ENCODE data around the gene SESTD1.
"Not testable (repeated sequence)": the region's sequence is repeated elsewhere in the genome, so short reads cannot be mapped to it uniquely, and the experiment has no call there.

SESTD1 gene

DNA sequence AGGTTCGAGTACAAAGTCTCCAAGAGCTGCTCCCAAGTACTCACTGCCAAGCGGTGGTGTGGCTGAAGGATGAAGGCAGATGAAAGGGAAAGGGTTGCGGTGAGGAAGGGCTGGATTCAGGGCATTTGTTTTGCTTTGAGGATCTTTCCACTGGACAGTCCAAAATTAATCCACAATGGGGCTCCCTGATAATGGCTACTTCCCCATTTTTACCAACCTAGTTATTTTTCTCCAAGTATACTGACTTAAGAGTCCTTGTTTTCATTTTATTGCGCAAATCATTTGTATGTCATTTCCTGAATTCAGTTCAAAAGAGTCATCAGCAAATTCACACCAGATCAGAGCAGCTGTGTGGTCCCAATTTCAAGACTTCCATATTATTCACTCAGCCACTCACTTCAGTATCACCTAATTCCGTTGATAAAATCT is 464 bp upstream of the SESTD1 start:
- no peak for DNase-seq (ENCODE audit: low read depth)

DNA sequence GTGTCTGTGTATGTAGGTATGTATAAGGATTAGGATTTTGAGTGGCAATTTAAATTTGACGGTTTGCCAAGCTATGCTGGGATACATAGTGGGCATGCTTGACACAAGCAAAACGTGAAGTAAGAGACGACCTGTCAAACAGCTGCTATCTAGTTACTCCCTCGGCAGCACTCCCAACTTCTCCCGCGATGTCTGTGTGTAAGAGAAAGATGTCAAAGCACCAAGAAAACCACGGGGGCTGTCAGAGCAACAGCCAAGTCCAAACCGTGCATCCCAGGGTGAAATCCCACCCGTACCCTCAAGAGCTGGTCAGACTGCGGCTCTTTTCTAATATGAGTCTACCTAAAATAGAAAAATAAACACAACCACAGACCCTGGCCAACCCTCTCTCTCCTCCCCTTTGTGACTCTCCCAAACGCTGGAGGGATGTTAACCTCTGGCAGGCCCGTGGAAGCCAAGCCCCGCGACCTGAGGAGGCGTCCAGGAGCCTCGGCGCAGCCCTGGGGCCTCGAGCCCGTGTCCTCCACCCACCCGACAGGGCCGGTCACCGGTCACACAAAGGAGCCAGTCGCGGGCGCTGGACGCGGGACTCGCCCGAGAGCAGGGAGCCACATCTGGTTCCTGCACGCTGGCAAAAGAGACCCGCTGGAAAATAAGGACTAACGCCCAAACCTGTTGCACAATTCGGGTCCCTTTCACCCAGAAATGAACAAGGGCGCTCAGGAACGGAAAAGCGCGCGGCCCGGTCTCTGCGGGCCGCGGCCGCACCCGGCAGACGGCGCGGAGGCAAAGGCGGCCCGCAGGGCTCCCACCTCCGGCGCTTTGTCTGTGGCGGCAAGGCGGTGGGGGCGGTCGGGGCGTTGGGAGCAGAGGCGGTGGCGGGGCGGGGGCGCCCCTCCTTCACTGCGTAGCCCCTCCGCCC is 925 bp downstream of the SESTD1 start:
- no peak for DNase-seq (ENCODE audit: low read depth)

- DNase-seq (ENCODE audit: low read depth), result no peak
Measured at GRCh38 chr2:179263015-179263414, 1.6 kb downstream of the SESTD1 start.

- DNase-seq (ENCODE audit: low read depth), result no peak
Measured at GRCh38 chr2:179262077-179262660, 2.5 kb downstream of the SESTD1 start.

- DNase-seq (ENCODE audit: low read depth), result no peak
Measured at GRCh38 chr2:179261151-179261825, 3.3 kb downstream of the SESTD1 start.

DNA sequence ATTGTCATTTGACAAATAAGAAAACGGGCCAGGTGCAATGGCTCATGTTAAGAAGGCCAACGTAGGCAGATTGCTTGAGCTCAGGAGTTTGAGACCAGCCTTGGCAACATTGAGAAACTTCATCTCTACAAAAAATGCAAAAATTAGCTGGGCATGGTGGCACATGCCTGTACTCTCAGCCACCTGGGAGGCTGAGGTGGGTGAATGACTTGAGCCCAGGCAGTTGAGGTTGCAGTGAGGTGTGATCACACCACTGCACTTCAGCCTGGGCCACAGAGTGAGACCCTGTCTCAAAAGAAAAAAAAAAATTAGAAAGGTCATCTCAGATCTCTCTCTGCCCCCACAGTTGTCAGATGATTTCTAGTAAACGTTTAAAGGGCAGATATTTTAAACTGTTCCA is 4.4 kb downstream of the SESTD1 start:
- DNase-seq (ENCODE audit: low read depth), result no peak

DNA sequence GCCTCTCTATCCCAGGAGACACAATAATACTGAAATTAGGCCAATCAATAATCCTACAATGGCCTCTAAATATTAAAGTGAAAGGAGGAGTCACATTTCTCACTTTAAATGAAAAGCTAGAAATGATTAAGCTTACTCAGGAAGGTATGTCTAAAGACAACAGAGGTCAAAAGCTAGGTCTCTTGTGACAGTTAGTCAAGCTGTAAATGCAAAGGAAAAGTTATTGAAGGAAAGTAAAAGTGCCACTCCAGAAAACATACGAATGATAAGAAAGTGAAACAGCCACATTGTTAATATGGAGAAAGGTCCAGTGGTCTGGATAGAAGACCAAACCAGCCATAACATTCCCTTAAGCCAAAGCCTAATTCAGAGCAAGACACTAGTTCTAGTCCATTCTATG is 9.5 kb downstream of the SESTD1 start:
- DNase-seq (ENCODE audit: low read depth), result no peak

- DNase-seq (ENCODE audit: low read depth), result no peak
Measured at GRCh38 chr2:179253226-179253625, 11.4 kb downstream of the SESTD1 start.

- no peak for DNase-seq (ENCODE audit: low read depth)
Measured at GRCh38 chr2:179252423-179252822, 12.2 kb downstream of the SESTD1 start.

DNA sequence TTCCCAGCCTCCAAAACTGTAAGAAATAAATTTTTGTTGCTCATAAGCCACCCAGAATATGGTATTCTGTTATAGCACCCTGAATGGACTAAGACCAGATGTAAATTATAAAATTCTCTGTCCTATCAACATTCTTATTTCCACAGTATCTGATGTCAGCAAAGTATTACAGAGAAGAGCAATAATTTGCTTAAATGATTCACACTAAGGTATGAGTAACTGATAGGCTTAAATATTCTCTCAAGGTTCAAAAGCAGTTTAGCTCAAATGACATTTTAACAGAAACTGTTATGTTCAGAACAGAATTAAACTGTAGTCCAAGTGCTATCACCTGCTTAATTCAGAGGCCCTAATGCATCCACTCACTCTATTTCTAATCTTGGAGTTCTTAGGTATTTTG is 12.8 kb downstream of the SESTD1 start:
- no peak for DNase-seq (ENCODE audit: low read depth)

- DNase-seq (ENCODE audit: low read depth), result no peak
Measured at GRCh38 chr2:179250848-179251504, 13.7 kb downstream of the SESTD1 start.

DNA sequence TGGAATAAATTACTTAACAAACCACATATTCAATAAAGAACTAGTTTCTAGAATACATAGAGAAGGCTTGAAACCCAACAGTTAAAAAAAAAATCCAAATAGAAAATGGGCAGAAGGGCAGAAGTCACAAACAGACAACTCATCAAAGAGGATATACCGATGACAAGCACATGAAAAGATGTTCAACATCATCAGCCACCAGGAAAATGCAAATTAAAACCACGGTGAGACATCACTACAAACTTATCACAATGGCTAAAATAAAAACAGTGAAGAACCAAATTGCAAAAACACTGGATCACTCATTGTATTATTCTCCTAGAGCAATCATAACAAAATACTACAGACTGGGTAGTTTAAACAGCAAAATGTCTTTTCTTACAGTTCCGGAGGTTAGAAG is 14.5 kb downstream of the SESTD1 start:
- no peak for DNase-seq (ENCODE audit: low read depth)

- DNase-seq (ENCODE audit: low read depth), result no peak
Measured at GRCh38 chr2:179248024-179248348, 16.6 kb downstream of the SESTD1 start.

GRCh38 chr2:179247318-179248023 is 17.2 kb downstream of the SESTD1 start:
- DNase-seq (ENCODE audit: low read depth), result no peak

DNA sequence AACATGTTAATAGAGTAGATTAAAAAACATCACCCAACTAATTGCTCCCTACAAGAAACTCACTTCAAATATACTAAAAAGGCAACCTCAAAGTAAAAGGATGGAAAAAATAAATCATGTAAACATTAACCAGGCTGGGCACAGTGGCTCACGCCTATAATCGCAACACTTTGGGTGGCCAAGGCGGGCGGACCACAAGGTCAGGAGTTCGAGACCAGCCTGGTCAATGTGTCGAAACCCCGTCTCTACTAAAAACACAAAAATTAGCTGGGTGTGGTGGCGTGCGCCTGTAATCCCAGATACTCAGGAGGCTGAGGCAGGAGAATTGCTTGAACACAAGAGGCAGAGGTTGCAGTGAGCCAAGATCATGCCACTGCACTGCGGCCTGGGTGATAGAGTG is 18.8 kb downstream of the SESTD1 start:
- DNase-seq (ENCODE audit: low read depth), result not testable (repeated sequence)

- DNase-seq (ENCODE audit: low read depth), result no peak
Measured at GRCh38 chr2:179243046-179243445, 21.6 kb downstream of the SESTD1 start.

GRCh38 chr2:179240481-179241451 is 23.9 kb downstream of the SESTD1 start:
- DNase-seq (ENCODE audit: low read depth), result no peak

GRCh38 chr2:179239838-179240237 is 24.8 kb downstream of the SESTD1 start:
- no peak for DNase-seq (ENCODE audit: low read depth)

DNA sequence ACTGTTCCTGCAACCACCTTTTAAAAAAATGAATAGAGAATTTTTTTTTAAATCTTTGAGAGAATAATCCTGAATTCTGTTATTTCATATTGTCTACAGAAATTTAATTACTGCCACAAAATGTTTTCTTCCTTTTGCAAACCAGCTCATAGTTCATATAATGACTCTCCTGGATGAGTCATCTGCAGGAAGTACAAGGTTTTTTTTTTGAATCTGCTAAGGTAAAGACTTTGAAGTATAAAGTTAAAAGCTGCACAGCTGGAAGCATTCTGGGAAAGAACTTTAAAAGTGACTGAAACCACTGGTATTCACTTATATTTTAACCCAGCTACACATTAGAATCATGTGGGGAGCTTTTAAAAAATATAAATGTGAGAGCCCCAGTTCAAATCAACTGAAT is 25.4 kb downstream of the SESTD1 start:
- no peak for DNase-seq (ENCODE audit: low read depth)

- no peak for DNase-seq (ENCODE audit: low read depth)
Measured at GRCh38 chr2:179238027-179238426, 26.6 kb downstream of the SESTD1 start.
